Caco-2 (cell line): ENCODE results near the gene CCDC47. TPM values are rescaled to one million over a fixed set of nuclear protein-coding genes. Genes with fewer than 3 reads are reported as not detected.

Experiments used
- BruUV-seq: library from RNA; stranded (reverse); fragments of 400-500 nt; replicated peaks from 2 replicates; lab custom pipeline; 2021; lab: Mats Ljungman, UMichigan
- CTCF ChIA-PET: fragments of 300-600 bp; sonication (Branson Sonifier 250); formaldehyde crosslinking; loops from one replicate; lab custom pipeline; 2022; ENCODE audit warnings: antibody characterized with exemption; lab: Charles Lee
- POLR2A ChIA-PET: fragments of 300-600 bp; sonication (Branson Sonifier 250); formaldehyde crosslinking; loops from one replicate; lab custom pipeline; 2022; ENCODE audit warnings: antibody characterized with exemption; lab: Charles Lee
- DNase-seq, 2 experiments: peaks; one replicate each; pipeline versions ENCODE4 v3.0.0 to v3.0.0-alpha.2; 2020 to 2022
- H3K27me3 ChIP-seq: replicated peaks from 2 replicates; pipeline ENCODE4 v1.6.0; 2011; ENCODE audit warnings: low read length; ENCODE audit not compliant: control insufficient read depth, insufficient read depth
- H3K36me3 ChIP-seq: 2 replicates; pipeline ENCODE4 v1.5.1; 2011; ENCODE audit warnings: low read length; ENCODE audit not compliant: control insufficient read depth, insufficient read depth
- H3K4me1 ChIP-seq: fragments of 250-450 bp; sonication (Bioruptor Pico); 2 replicates; pipeline ENCODE4 v1.5.1; 2020; ENCODE audit warnings: mild to moderate bottlenecking
- H3K4me3 ChIP-seq: 2 replicates; pipeline ENCODE4 v1.5.1; 2011; ENCODE audit warnings: low read depth, mild to moderate bottlenecking, control low read depth, low read length
- H3K9me3 ChIP-seq: fragments of 250-450 bp; sonication (Bioruptor Pico); 2 replicates; pipeline ENCODE4 v1.5.1; 2020; ENCODE audit warnings: mild to moderate bottlenecking, moderate library complexity
- H3K27ac Mint-ChIP-seq: one replicate; pipeline ENCODE4 v1.8.0; 2022; ENCODE audit warnings: mixed read lengths; ENCODE audit not compliant: unreplicated experiment
- H3K27me3 Mint-ChIP-seq: one replicate; pipeline ENCODE4 v1.8.0; 2022; ENCODE audit warnings: mixed read lengths; ENCODE audit not compliant: insufficient read depth, unreplicated experiment
- H3K36me3 Mint-ChIP-seq: one replicate; pipeline ENCODE4 v1.8.0; 2022; ENCODE audit warnings: mild to moderate bottlenecking, mixed read lengths; ENCODE audit not compliant: insufficient read depth, unreplicated experiment
- H3K4me1 Mint-ChIP-seq: one replicate; pipeline ENCODE4 v1.8.0; 2022; ENCODE audit warnings: low read depth, mixed read lengths; ENCODE audit not compliant: unreplicated experiment
- H3K4me3 Mint-ChIP-seq: one replicate; pipeline ENCODE4 v1.8.0; 2022; ENCODE audit warnings: mild to moderate bottlenecking, moderate library complexity, mixed read lengths; ENCODE audit not compliant: unreplicated experiment
- H3K9me3 Mint-ChIP-seq: one replicate; pipeline ENCODE4 v1.8.0; 2022; ENCODE audit warnings: mixed read lengths; ENCODE audit not compliant: unreplicated experiment
- CTCF ChIP-seq, 2 experiments: fragments of 200-600 bp in 1 of 2; IDR thresholded peaks; 1 replicate in 1 of 2; 2 replicates in 1 of 2; pipeline versions ENCODE4 v1.5.1 to v1.8.0; 2011 to 2022; ENCODE audit warnings: antibody characterized with exemption in 1 of 2, control low read depth in 1 of 2, inconsistent platforms in 1 of 2, low read depth in 1 of 2, low read length in 1 of 2, mild to moderate bottlenecking in 1 of 2, moderate library complexity in 1 of 2; ENCODE audit not compliant: insufficient read depth in 1 of 2, severe bottlenecking in 1 of 2, unreplicated experiment in 1 of 2
- intact Hi-C: fragments of 100-400 bp; cut with micrococcal nuclease; formaldehyde crosslinking; loops from one replicate; pipeline ENCODE4 v1.10.0; 2022; ENCODE audit not compliant: unreplicated experiment
- total RNA-seq: library from RNA; stranded (reverse); gene quantifications from 2 replicates; pipeline ENCODE4 v1.2.3, GENCODE V29; 2022

The CCDC47 gene
- total RNA-seq, 1 experiment from 2014 or later: 125 TPM

GRCh38 chr17:63704836-63705235, 68.6 kb downstream of the CCDC47 start:
- intact Hi-C loops: loop anchor here (5.0 kb wide), 1 partner anchor 37 kb away; the partner anchor contains the start of gene STRADA
- Mint-ChIP-seq H3K27ac (no peak overlapping the region), H3K36me3 (peaks cover 8% of the 10 kb centered on the region), H3K4me3 (no peak overlapping the region), H3K27me3 (no peaks in the 10 kb centered on the region), H3K9me3 (no peaks in the 10 kb centered on the region), H3K4me1 (no peaks in the 10 kb centered on the region)
- Histone ChIP-seq H3K36me3 (no peaks in the 10 kb centered on the region), H3K27me3 (no peaks in the 10 kb centered on the region), H3K4me3 (no peak overlapping the region), H3K9me3 (no peaks in the 10 kb centered on the region), H3K4me1 (no peaks in the 10 kb centered on the region)
- ChIA-PET POLR2A (no interaction called here), CTCF (no interaction called here)
- TF ChIP-seq CTCF (IDR thresholded peaks at IDR 0.05; ENCODE audit: insufficient read depth in 1 of 2, low read depth in 1 of 2, low read length in 1 of 2, severe bottlenecking in 1 of 2, unreplicated experiment in 1 of 2): no peak
- DNase-seq: no peak
- BruUV-seq: no TSS peak

GRCh38 chr17:63704259-63704576, 69.2 kb downstream of the CCDC47 start:
- H3K36me3 Mint-ChIP-seq: peaks cover 8% of the 10 kb centered on the region
- POLR2A ChIA-PET: no interaction called here

DNA sequence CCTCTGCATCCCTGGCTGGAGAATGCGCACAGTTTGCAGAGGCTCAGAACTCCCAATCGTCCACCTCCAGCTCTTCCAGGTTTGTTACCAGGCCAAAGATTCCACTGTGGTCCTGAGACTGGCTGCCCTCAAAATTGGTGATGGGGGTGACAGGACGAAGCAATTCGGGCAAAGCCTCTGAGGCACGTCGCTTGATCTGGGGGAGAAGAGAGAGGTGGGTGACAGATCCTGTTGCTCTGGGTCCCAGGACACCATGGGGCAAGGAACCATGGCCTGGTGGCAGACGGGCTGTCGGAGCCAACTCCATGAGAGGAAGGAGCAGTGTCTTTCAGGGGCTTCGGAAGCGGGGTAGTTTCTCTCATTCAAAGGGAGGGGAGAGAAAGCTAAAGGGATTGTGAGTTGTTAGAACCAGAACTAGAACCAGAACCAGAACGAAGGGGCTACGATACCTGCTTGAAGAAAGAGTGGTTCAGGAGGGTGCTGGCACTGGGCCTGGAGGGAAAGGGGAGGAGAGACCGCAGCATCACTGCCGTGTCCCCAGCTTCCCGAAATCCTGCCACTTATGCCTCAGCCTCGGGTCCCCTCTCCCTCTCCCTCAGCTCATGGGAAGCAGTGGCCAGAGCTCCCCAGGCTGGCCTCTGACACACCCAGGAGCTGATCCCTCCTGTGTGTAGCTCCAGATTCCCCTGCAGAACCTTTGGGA, 69.7 kb downstream of the CCDC47 start:
- POLR2A ChIA-PET: no interaction called here
- no peak for DNase-seq
- Histone ChIP-seq H3K36me3 (no peaks in the 10 kb centered on the region), H3K4me3 (no peak overlapping the region), H3K27me3 (no peaks in the 10 kb centered on the region), H3K9me3 (no peaks in the 10 kb centered on the region), H3K4me1 (no peaks in the 10 kb centered on the region)
- Mint-ChIP-seq H3K36me3 (peaks cover 8% of the 10 kb centered on the region), H3K4me3 (no peak overlapping the region), H3K27me3 (no peaks in the 10 kb centered on the region), H3K9me3 (no peaks in the 10 kb centered on the region), H3K4me1 (no peaks in the 10 kb centered on the region), H3K27ac (no peak overlapping the region)
- TF ChIP-seq CTCF (IDR thresholded peaks at IDR 0.05; ENCODE audit: insufficient read depth in 1 of 2, low read depth in 1 of 2, low read length in 1 of 2, severe bottlenecking in 1 of 2, unreplicated experiment in 1 of 2): no peak
- CTCF ChIA-PET: no interaction called here
- no TSS peak for BruUV-seq
- intact Hi-C loops: loop anchor here (5.0 kb wide), 1 partner anchor 39 kb away; the partner anchor contains the start of gene STRADA

More at GRCh38 chr17:63704259-63704576, 69.2 kb downstream of the CCDC47 start:
- H3K36me3 ChIP-seq: no peaks in the 10 kb centered on the region
- intact Hi-C loops: loop anchor here (5.0 kb wide), 1 partner anchor 38 kb away; the partner anchor contains the start of gene STRADA
- Mint-ChIP-seq H3K27ac (no peak overlapping the region), H3K4me3 (no peak overlapping the region), H3K27me3 (no peaks in the 10 kb centered on the region), H3K9me3 (no peaks in the 10 kb centered on the region), H3K4me1 (no peaks in the 10 kb centered on the region)
- no peaks in the 10 kb centered on the region for H3K27me3 ChIP-seq
- DNase-seq: no peak
- no peaks in the 10 kb centered on the region for H3K4me1 ChIP-seq
- no TSS peak for BruUV-seq
- H3K9me3 ChIP-seq: no peaks in the 10 kb centered on the region
- H3K4me3 ChIP-seq: no peak overlapping the region
- CTCF ChIA-PET: no interaction called here
- TF ChIP-seq CTCF (IDR thresholded peaks at IDR 0.05; ENCODE audit: insufficient read depth in 1 of 2, low read depth in 1 of 2, low read length in 1 of 2, severe bottlenecking in 1 of 2, unreplicated experiment in 1 of 2): no peak
